Liver (tissue), 3 donors: ENCODE results near the gene GCLM.
A peak's percentile ranks its signal among the peaks of the same experiment; 100 is the strongest.

ENCODE experiments used
- ATF3 ChIP-seq: IDR thresholded peaks from 2 replicates; pipeline ENCODE4 v1.6.1; 2016; ENCODE audit warnings: antibody characterized with exemption
- CTCF ChIP-seq: fragments of 150-350 bp; IDR thresholded peaks from 2 replicates; pipeline ENCODE4 v1.5.1; 2017; ENCODE audit warnings: improper control_type of control experiment, low read depth, low read length; ENCODE audit not compliant: missing input control
- FOXA2 ChIP-seq: IDR thresholded peaks from 2 replicates; pipeline ENCODE4 v1.6.1; 2016; ENCODE audit warnings: antibody characterized with exemption
- JUND ChIP-seq, 2 donors: IDR thresholded peaks; 2 replicates each; pipeline ENCODE4 v1.6.1; 2016; ENCODE audit warnings: antibody characterized with exemption in 2 of 2
- MAX ChIP-seq: IDR thresholded peaks from 2 replicates; pipeline ENCODE4 v1.6.1; 2016; ENCODE audit warnings: antibody characterized with exemption
- RAD21 ChIP-seq, 2 donors: IDR thresholded peaks; 2 replicates each; pipeline ENCODE4 v1.6.1; 2016; ENCODE audit warnings: antibody characterized with exemption in 2 of 2, mild to moderate bottlenecking in 2 of 2
- REST ChIP-seq: IDR thresholded peaks from 2 replicates; pipeline ENCODE4 v1.6.1; 2016; ENCODE audit warnings: antibody characterized with exemption, mild to moderate bottlenecking
- SP1 ChIP-seq: IDR thresholded peaks from 2 replicates; pipeline ENCODE4 v1.6.1; 2018; ENCODE audit warnings: antibody characterized with exemption, mild to moderate bottlenecking
- TAF1 ChIP-seq: conservative IDR thresholded peaks from 2 replicates; pipeline ENCODE4 v1.6.1; 2016; ENCODE audit warnings: antibody characterized with exemption, mild to moderate bottlenecking
- YY1 ChIP-seq: IDR thresholded peaks from 2 replicates; pipeline ENCODE4 v1.6.1; 2016; ENCODE audit warnings: antibody characterized with exemption, mild to moderate bottlenecking
- donor health status: healthy.
- donor health status: healthy.

GRCh38 chr1:93909146-93910050, at the start of gene GCLM:
- TF ChIP-seq ATF3 = no peak
- TF ChIP-seq RAD21 (IDR thresholded peaks at IDR 0.05) = peak; percentile 44 to 69
- no peak for TF ChIP-seq YY1
- TF ChIP-seq CTCF = peak; percentile 93
- TF ChIP-seq SP1 = peak; percentile 7
- peak; percentile 48 for TF ChIP-seq TAF1
- TF ChIP-seq MAX = no peak
- TF ChIP-seq JUND (IDR thresholded peaks at IDR 0.05) = no peak
- TF ChIP-seq REST = peak; percentile 75
- TF ChIP-seq FOXA2 = no peak
